ENCODE measurements around the gene ANKRD10.

Gene ANKRD10

DNA sequence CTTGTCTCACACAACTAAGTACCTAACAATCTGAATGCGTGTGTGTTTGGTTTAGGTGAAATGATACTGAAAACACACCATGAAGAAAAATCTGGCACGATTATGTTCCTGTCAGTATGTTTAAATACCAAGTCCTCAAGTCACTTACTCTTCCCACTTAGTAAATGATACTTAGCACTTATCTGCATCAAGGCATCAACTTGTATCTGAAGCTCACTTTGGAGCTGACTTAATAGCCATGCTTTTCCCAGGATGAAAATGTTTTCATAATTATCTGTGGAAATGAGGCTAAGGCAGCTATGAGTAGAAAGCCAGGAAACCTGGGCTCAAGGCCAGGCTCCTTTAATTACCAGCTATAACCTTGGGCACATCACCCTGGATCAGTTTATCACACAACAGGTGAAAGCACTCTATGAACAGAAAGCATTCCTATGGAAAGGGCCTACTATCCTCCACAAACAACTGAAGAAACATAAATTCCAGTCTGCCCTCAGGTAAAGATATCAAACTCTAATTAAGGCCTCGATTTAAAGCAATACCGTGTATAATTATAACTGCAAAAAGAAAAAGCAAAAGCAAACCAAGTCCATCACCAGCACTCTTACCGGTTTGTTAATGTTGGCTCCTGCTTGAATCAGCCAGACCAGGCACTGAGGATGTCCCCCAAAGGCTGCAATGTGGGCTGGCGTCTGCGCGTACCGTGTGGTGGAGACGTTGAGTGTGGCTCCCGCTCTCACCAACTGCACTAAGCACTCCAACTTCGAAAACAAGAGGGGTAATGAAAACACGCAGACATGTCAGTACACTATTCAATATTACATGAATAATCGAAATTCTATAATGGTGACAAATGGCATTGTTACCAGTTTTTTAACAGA, 4.6 kb downstream of the ANKRD10 start:
- TF ChIP-seq NFIC (IDR thresholded peaks at IDR 0.05): no peak
- TF ChIP-seq FOXM1 (IDR thresholded peaks at IDR 0.05; ENCODE audit: borderline replicate concordance, low read depth): no peak

DNA sequence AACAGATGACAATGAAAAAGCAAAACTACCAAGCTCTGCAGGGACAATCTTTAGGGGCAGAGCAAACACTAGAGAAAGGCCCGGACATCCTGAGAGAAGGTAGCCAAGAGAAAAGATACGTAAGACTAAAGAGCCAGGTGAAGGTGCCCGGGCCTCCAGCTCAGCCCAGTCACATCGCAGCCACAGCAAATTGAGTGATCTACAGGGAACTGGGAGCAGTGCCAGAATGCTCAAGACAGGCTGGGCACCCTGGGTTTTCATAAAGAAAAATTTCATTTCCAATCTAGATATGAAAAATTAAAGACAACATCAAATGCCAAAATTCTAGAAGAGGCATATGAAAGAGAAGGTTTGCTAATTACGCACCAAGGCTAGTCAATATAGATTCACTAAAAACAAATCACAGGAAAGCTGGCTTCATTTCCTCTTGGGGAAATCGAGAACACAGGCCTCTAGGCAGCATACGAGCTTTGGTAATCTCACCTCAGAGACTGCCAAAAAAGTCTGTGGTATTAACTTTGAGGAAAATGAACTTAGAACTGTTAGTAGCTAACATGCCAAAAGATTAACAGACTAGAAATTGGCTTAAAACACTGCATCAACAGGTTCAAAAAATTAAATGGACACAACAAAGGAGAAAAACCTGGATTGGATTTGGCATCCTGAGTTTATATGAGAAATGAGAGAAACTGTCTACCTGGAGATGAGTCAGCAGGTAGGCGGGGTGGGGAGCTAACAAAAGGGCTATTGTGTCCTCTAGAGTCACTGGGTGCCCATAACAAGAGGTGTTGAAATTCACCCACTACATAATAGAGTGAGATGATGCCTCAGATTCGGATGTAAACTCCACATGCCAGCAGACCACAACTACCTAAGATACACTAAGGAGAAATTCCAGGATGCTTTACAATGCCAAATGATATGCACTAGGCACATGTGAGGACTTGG, 6.6 kb downstream of the ANKRD10 start:
- TF ChIP-seq YY1 (IDR thresholded peaks at IDR 0.05; ENCODE audit: low read depth) (no peak), NFIC (IDR thresholded peaks at IDR 0.05) (0 out of 2 replicates have a peak, but pooled peaks have one; percentile 7), CEBPB (IDR thresholded peaks at IDR 0.05) (peak; percentile 57; the same call in 1 of the 2 replicates), TEAD4 (IDR thresholded peaks at IDR 0.05) (peak; percentile 70), EGR1 (IDR thresholded peaks at IDR 0.05) (no peak)
- TF ChIP-seq, protein P1, sequence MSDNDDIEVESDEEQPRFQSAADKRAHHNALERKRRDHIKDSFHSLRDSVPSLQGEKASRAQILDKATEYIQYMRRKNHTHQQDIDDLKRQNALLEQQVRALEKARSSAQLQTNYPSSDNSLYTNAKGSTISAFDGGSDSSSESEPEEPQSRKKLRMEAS (IDR thresholded peaks at IDR 0.05): 0 out of 2 replicates have a peak, but pooled peaks have one; percentile 10

DNA sequence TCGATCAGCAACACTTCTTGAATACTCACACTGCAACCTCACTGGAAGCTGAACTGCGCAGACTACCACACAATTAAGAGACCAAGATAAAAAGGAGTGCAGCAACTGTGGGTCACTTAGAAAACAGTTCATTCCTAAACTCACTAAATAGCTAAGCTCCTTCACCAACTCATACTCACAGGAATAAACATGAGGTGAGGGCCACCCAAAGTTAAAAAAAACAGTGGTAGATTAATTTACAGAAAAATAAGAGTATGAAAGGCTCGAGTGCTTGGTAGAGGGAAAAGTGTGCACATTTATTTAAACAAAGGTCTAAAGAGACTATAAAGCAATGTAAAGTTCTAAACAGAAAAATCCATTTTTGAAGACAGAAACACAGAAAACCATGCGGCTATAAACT, 7.6 kb downstream of the ANKRD10 start:
- TF ChIP-seq FOXM1 (IDR thresholded peaks at IDR 0.05; ENCODE audit: borderline replicate concordance, low read depth): no peak

DNA sequence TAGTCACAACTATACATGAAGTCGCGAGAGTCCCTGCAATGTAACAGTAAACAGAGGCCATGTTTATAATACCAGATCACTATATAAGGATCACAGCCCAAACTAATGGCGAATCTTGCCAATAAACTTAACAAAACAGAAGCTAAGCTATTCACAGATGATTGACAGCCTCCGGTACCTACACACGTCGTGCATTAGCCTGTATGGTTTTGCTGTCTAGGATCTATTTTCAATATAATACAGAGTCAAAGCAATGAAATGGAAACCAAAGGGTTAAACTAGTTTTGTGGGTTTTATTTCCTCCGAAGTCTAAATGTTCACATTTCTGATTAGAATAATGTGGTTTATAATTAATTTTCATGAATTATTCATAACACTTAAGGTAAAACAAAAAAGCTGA, 10.1 kb downstream of the ANKRD10 start:
- no peak for TF ChIP-seq RAD21 (IDR thresholded peaks at IDR 0.05; ENCODE audit: low read depth)
- TF ChIP-seq YY1 (IDR thresholded peaks at IDR 0.05; ENCODE audit: low read depth): no peak
- no peak for TF ChIP-seq TCF12 (IDR thresholded peaks at IDR 0.05; ENCODE audit: low read depth)
- no peak for TF ChIP-seq FOXM1 (IDR thresholded peaks at IDR 0.05; ENCODE audit: borderline replicate concordance, low read depth)
- TF ChIP-seq TEAD4 (IDR thresholded peaks at IDR 0.05): no peak
- TF ChIP-seq ZBTB7A (IDR thresholded peaks at IDR 0.05; ENCODE audit: low read depth): no peak

DNA sequence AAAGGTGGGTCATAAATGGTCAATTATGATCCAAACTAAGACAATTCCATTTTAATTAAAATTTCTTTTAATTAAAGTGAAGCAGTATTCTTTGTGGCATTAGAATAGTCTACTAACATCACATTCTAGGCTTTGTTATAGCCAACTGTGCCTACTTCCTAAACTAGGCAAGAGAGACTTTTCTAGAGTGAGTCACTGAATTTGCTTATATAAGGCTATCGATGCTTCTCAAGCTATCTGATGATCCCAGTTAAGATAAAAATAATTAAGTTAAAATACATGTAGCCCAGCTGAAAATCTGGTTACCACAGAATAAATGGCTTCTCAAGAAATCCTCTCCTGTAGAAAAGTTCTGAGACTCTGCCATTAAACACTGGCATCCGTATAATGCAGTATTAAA, 12.5 kb downstream of the ANKRD10 start:
- TF ChIP-seq EP300 (IDR thresholded peaks at IDR 0.05; ENCODE audit: borderline replicate concordance) (no peak), FOXM1 (IDR thresholded peaks at IDR 0.05; ENCODE audit: borderline replicate concordance, low read depth) (no peak), CEBPB (IDR thresholded peaks at IDR 0.05) (no peak)
- TF ChIP-seq, protein P2, sequence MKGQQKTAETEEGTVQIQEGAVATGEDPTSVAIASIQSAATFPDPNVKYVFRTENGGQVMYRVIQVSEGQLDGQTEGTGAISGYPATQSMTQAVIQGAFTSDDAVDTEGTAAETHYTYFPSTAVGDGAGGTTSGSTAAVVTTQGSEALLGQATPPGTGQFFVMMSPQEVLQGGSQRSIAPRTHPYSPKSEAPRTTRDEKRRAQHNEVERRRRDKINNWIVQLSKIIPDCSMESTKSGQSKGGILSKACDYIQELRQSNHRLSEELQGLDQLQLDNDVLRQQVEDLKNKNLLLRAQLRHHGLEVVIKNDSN (IDR thresholded peaks at IDR 0.05): no peak

DNA sequence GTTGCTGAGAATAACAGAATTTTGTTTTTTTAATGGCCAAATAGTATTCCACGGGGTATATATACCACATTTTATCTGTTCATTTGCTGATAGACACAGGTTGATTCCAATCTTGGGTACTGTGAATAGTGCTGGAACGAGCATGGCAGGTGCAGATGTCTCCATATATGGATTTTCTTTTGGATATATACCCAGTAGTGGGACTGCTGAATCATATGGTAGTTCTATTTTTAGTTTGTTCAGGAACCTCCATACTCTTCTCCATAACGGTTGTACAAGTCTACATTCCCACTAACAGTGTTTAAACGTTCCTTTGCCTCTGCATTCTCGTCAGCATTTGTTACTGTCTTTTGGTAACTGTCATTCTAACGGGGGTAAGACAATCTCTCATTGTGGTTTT, 17.3 kb downstream of the ANKRD10 start:
- TF ChIP-seq, protein P2 (IDR thresholded peaks at IDR 0.05): no peak
- TF ChIP-seq EGR1 (IDR thresholded peaks at IDR 0.05) (no peak), TAF1 (IDR thresholded peaks at IDR 0.05; ENCODE audit: low read depth) (no peak), TEAD4 (IDR thresholded peaks at IDR 0.05) (no peak), CREB1 (IDR thresholded peaks at IDR 0.05; ENCODE audit: low read depth) (no peak), ZBTB7A (IDR thresholded peaks at IDR 0.05; ENCODE audit: low read depth) (no peak), FOXM1 (IDR thresholded peaks at IDR 0.05; ENCODE audit: borderline replicate concordance, low read depth) (no peak), TCF12 (IDR thresholded peaks at IDR 0.05; ENCODE audit: low read depth) (no peak), NFIC (IDR thresholded peaks at IDR 0.05) (no peak)
- TF ChIP-seq, protein P1 (IDR thresholded peaks at IDR 0.05): no peak
- TF ChIP-seq, protein P3, sequence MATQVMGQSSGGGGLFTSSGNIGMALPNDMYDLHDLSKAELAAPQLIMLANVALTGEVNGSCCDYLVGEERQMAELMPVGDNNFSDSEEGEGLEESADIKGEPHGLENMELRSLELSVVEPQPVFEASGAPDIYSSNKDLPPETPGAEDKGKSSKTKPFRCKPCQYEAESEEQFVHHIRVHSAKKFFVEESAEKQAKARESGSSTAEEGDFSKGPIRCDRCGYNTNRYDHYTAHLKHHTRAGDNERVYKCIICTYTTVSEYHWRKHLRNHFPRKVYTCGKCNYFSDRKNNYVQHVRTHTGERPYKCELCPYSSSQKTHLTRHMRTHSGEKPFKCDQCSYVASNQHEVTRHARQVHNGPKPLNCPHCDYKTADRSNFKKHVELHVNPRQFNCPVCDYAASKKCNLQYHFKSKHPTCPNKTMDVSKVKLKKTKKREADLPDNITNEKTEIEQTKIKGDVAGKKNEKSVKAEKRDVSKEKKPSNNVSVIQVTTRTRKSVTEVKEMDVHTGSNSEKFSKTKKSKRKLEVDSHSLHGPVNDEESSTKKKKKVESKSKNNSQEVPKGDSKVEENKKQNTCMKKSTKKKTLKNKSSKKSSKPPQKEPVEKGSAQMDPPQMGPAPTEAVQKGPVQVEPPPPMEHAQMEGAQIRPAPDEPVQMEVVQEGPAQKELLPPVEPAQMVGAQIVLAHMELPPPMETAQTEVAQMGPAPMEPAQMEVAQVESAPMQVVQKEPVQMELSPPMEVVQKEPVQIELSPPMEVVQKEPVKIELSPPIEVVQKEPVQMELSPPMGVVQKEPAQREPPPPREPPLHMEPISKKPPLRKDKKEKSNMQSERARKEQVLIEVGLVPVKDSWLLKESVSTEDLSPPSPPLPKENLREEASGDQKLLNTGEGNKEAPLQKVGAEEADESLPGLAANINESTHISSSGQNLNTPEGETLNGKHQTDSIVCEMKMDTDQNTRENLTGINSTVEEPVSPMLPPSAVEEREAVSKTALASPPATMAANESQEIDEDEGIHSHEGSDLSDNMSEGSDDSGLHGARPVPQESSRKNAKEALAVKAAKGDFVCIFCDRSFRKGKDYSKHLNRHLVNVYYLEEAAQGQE (IDR thresholded peaks at IDR 0.05; ENCODE audit: low read depth): no peak

DNA sequence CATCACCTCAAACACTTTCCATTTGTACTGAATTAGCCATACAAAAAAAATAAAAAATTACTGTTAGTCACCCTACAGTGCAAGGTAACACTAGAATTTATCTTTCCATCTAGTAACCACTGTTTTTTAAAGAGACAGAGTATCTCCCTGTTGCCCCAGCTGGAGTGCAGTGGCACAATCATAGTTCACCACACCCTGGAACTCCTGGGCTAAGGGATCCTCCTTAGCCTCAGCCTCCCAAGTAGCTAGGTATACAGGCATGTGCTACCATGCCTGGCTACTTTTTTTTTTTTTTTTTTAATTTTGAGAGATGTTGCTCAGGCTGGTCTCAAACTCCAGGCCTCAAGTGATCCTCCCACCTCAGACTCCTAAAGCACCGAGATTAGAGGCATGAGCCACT, 17.9 kb downstream of the ANKRD10 start:
- TF ChIP-seq CEBPB (IDR thresholded peaks at IDR 0.05) (no peak), EP300 (IDR thresholded peaks at IDR 0.05; ENCODE audit: borderline replicate concordance) (no peak), YY1 (IDR thresholded peaks at IDR 0.05; ENCODE audit: low read depth) (no peak), TCF12 (IDR thresholded peaks at IDR 0.05; ENCODE audit: low read depth) (no peak), NFIC (IDR thresholded peaks at IDR 0.05) (no peak), FOXM1 (IDR thresholded peaks at IDR 0.05; ENCODE audit: borderline replicate concordance, low read depth) (no peak), RAD21 (IDR thresholded peaks at IDR 0.05; ENCODE audit: low read depth) (no peak)
- TF ChIP-seq, protein P2 (IDR thresholded peaks at IDR 0.05): no peak
